Activated CD8-positive, alpha-beta memory T cell treated with anti-CD3 and anti-CD28 coated beads, Interleukin-2, amount 50 U/mL, for 24 hours (primary cell): ENCODE results near the gene ISYNA1.
A peak's percentile ranks its signal among the peaks of the same experiment; 100 is the strongest.

Experiments
- DNase-seq: peaks from one replicate; pipeline ENCODE4 v3.0.0-alpha.2; 2020; ENCODE audit errors: extremely low read depth

Gene ISYNA1

GRCh38 chr19:18467978-18468377 is 30.0 kb upstream of the ISYNA1 start:
- no peak for DNase-seq

DNA sequence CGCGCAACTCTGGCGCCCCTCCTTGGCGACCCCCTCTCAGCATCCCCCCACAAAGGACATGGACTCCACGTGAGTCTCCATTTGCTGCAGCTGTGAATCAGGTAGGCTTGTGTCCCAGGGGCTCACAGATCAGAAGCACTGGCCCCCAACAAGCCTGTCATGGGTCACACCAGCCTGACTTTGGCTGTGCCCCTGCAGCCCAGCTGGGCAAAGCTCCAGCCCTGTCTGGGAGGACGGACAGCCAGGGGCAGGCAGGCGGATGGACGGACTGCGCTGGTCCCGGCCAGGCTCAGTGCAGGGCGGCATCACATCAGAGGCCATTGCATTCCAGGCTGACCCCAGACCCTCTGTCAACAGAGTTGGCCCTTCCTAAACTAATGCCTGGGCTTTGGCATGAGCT is 28.4 kb upstream of the ISYNA1 start:
- no peak for DNase-seq

DNA sequence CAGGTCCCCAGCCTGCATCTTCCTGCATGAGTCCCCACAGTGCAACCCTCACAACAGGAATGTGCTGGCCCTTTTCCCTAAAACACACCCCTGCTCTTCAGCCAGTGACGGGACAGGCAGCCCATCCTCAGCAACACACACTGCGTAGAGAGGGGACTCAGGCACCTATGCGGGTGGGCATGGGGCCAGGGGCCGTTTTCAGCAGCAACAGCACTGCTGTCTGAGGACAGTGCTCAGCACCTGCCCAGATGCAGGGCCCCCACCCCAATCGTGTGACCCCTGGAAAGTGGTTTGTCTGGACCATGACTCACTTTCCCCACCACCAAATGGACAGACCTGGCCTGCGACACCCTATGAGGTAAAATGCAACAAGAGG is 28.0 kb upstream of the ISYNA1 start:
- DNase-seq: no peak

DNA sequence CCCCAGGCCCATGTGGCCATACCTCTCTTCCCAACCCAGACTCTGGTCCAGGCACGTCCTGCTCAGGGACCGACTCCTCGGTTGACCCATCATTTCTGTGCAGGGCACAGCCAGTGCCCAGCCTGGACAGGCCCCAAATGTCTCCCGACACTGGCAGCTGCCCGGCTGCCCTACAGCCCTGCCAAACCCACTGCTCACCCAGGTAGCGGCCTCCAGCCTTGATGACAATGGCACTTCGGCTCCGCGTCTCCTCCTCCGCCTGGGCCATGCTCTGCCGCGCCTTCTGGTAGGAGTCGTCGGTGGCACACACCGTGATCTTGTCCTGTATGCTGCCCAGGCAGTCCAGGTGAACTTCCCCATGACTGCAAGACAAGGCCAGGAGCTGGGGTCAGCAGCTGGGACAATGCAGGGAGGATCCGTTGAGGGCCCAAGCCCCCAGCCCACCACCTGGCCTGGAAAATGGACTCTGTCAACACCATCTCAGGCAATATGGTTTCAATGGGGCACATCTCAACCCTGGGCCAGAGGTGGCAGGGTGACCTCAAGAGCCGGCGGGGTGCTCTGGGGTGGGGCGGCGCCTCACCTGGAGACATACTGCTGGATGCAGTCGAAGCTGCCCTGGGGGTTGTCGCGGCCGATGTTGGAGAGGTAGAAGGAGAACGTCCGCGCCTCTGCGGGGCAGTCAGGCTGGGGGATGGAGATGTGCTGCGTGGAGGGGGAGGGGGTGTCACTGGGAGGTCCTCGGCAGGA is 27.5 kb upstream of the ISYNA1 start:
- DNase-seq: no peak

- DNase-seq: no peak
These were observed 26.7 kb upstream of the ISYNA1 start for GRCh38 chr19:18464646-18465045.

DNA sequence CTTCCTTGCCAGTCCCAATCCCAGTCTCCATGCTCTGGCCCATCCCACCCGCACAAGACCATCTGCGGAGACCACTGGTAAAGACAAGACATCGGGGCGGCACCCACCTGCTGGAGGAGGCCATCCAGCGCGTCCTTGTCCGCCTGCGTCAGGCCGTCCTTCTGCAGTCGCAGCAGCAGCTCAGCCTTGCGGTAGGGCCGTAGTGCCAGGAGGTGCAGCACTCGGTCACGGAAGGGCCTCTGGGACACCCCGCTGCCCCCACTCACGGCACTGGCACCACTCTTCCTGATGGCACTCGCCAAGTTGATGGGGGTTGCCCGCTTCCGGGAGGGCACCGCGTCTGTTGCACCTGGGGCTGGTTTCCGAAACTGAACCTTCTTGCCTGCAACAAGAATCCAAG is 23.5 kb upstream of the ISYNA1 start:
- no peak for DNase-seq

DNA sequence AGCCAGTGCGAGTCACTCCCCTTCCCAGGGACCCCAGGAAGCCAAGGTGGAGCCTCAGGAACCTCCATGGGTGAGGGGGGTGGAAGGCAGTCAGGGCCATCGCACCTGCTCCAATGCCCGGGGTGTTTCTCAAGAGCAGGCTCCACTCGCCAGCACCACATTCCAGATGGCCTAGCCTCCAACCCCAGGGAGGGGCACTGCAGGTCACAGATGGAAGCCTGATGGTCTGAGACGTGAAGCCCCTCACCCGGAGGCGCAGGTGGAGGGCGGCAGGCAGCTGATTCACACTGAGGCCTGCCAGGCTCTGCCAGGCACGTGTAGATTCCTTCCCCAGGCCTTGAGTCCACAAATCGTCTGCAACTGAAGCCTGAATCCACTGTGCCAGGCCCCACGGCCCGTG is 23.0 kb upstream of the ISYNA1 start:
- DNase-seq: no peak

- no peak for DNase-seq
These were observed 19.8 kb upstream of the ISYNA1 start for GRCh38 chr19:18457483-18458331.

- DNase-seq: no peak
These were observed 19.0 kb upstream of the ISYNA1 start for GRCh38 chr19:18456974-18457373.

DNA sequence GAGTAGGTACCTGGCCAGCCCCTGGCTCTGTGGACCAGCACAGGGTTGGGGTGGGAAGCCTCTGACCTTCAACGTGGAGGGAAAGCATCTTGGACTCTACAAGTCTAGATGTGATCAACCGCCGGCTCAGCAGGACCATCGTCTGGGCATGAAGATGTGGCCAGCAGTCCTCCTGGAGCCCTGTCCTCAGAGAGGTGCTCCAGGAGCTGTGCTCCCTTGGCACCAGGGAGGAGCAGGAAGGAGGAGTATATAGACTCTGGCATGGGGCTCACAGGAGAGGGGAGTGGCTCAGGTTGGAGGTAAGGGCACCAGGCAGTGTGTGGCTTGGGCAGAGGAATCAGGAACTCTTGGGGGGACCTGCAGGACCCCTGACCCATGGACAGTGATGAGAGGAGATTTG is 18.3 kb upstream of the ISYNA1 start:
- DNase-seq: no peak

- DNase-seq: no peak
These were observed 15.5 kb upstream of the ISYNA1 start for GRCh38 chr19:18453269-18454024.

- no peak for DNase-seq
These were observed 14.5 kb upstream of the ISYNA1 start for GRCh38 chr19:18452386-18452785.

- DNase-seq: peak; percentile 75
These were observed 13.3 kb upstream of the ISYNA1 start for GRCh38 chr19:18450931-18451836.

DNA sequence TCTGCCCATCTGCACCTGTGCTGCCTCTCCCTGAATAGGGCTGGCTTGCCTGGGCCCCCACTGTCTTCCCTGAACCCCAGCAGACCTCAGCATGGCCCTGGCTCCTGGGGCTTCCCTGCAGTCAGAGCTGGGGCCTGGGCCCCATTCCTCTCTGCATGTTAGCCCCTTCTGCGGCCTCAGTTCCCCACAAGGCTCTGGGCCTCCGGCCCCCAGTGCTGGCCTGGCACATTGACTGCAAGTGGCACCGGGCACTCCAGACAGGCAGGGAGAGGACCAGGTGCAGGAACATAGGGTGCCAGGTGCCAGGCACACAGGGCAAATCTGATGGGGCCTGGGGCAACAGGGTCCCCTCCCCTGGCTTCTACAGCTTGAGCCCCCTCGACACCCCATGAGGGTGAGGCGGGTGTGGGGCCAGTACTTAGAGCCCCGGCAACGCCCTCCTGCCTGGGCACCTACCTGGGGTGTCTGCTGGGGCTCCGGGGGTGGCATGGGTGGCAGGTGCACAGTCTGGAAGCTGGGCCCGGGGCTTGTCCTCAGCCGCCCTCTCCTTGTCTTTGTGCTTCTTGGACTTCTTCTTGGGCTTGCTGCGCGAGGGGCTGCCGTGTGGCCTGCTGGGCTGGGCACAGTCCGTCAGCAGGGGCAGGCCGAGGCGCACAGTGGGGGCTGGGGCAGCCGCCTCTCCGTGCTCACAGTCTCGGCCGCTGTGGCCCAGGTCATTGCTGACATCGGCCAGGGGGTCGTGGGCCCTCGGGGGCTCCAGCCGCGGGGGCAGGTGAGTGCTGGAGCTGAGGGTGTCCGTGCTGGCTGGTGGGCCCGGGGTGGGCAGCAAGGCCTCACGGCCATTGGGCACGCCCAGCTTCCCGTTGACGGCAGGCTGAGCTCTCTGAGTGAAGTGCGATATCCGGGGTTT is 12.3 kb upstream of the ISYNA1 start:
- DNase-seq: no peak

DNA sequence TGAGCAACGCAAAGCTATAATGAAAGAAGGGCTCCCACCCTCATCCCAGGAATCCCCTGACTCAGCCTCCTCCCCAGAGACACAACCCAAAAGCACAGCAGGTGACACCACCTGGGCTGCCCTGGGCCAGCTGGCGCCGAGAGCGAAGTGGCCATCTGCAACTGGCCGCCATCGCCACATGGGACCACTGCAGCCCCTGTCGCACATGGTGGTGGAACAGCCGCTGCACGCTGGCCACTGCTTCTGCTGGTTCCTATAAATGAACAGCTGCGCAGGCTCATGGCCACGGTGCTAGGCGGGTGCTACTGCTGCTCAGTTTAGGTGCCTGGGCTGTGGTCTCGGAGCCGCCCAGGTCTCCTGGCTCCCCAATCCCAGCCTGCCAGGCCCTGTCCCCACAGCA is 11.6 kb upstream of the ISYNA1 start:
- no peak for DNase-seq

GRCh38 chr19:18446811-18447359 is 9.0 kb upstream of the ISYNA1 start:
- DNase-seq: no peak

GRCh38 chr19:18446145-18446810 is 8.3 kb upstream of the ISYNA1 start:
- DNase-seq: no peak

GRCh38 chr19:18445262-18445948 is 7.5 kb upstream of the ISYNA1 start:
- DNase-seq: no peak

GRCh38 chr19:18444513-18444912 is 6.6 kb upstream of the ISYNA1 start:
- DNase-seq: no peak
